GM23248 (cell line): ENCODE data around the gene TNNI2.

Source experiments
- EZH2 ChIP-seq: fragments of 200-600 bp; sonication (generic); IDR thresholded peaks from 2 replicates; pipeline ENCODE4 v1.6.1; 2018; ENCODE audit warnings: antibody characterized with exemption, mild to moderate bottlenecking; ENCODE audit not compliant: insufficient read depth, poor library complexity, severe bottlenecking
- EZH2phosphoT487 ChIP-seq: fragments of 200-600 bp; sonication (generic); IDR thresholded peaks from 2 replicates; pipeline ENCODE4 v1.6.1; 2018; ENCODE audit warnings: antibody characterized with exemption, moderate library complexity, mild to moderate bottlenecking, low read depth; ENCODE audit not compliant: insufficient read depth

DNA sequence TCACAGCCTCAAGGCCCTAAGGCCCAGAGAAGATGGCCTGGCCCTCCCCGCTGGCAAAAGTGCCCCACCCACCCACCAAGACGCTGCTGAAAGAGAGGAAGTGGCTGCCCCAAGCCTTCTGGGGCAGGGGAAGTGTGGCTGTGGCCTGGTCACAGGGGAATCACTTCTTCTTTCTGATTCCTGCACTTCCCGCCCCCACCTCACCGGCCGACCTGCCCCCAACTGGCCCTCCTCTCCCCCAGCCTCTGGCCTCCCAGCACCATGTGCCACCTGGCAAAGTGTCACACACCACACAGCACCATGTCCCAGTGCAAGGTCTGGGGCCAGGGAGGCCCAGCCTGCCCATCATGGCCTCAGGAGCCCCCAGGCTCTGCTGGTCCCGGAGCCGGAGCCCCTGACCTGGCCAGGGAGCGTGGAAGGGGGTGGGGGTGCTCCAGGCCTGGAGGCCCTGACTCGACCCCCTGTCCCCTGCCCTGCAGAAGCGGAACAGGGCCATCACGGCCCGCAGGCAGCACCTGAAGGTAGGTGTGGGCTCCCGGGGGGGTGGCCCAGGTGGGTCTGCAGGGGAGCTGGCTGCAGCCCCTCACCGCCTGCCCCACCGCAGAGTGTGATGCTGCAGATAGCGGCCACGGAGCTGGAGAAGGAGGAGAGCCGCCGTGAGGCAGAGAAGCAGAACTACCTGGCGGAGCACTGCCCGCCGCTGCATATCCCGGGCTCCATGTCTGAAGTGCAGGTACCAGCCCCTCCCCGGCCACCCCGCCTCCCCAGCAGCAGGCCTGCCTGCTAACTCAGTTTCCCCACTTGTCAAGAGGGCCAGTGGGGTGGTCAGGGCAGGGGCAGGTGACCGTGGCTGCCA is 1.4 kb downstream of the TNNI2 start:
- no peak for TF ChIP-seq EZH2phosphoT487
- TF ChIP-seq EZH2, result no peak
